HepG2 (cell line): Measurements from ENCODE around the gene KTI12. TPM values are rescaled to one million over a fixed set of nuclear protein-coding genes. Genes with fewer than 3 reads are reported as not detected.
A peak's percentile ranks its signal among the peaks of the same experiment; 100 is the strongest.

Experiments
- BATF2 ChIP-seq: sonication (generic); formaldehyde crosslinking; IDR thresholded peaks from 2 replicates; pipeline ENCODE4 v1.8.0; 2022; ENCODE audit warnings: mild to moderate bottlenecking, missing genetic modification reagents, moderate library complexity
- FOXA3 ChIP-seq: IDR thresholded peaks from 2 replicates; pipeline ENCODE4 v1.6.1; 2016; ENCODE audit warnings: missing genetic modification reagents, missing compliant biosample characterization
- FUBP1 ChIP-seq: sonication (generic); formaldehyde crosslinking; IDR thresholded peaks from 2 replicates; pipeline ENCODE4 v1.5.1; 2020; ENCODE audit warnings: missing genetic modification reagents, mild to moderate bottlenecking, borderline replicate concordance
- KLF11 ChIP-seq: IDR thresholded peaks from 2 replicates; pipeline ENCODE4 v1.6.1; 2016; ENCODE audit warnings: missing compliant biosample characterization
- MAFF ChIP-seq: IDR thresholded peaks from 2 replicates; pipeline ENCODE4 v1.6.1; 2011; ENCODE audit warnings: low read depth, low read length, improper control_type of control experiment
- MAZ ChIP-seq, 2 experiments: sonication (generic) in 1 of 2; formaldehyde crosslinking in 1 of 2; IDR thresholded peaks; 2 replicates each; pipeline versions ENCODE4 v1.5.0 to v1.6.1; 2012 to 2020; ENCODE audit warnings: low read depth in 2 of 2, mild to moderate bottlenecking in 2 of 2, borderline replicate concordance in 1 of 2, improper control_type of control experiment in 1 of 2, low read length in 1 of 2, missing genetic modification reagents in 1 of 2, moderate library complexity in 1 of 2
- NKX3-1 ChIP-seq: sonication (generic); formaldehyde crosslinking; IDR thresholded peaks from 2 replicates; pipeline ENCODE4 v1.5.0; 2020; ENCODE audit warnings: missing genetic modification reagents
- RBAK ChIP-seq: sonication (generic); formaldehyde crosslinking; IDR thresholded peaks from 2 replicates; pipeline ENCODE4 v1.5.1; 2020; ENCODE audit warnings: mild to moderate bottlenecking, missing genetic modification reagents
- RXRB ChIP-seq: IDR thresholded peaks from 2 replicates; pipeline ENCODE4 v1.6.1; 2016; ENCODE audit warnings: borderline replicate concordance, missing genetic modification reagents, missing compliant biosample characterization
- SIN3A ChIP-seq: IDR thresholded peaks from 2 replicates; pipeline ENCODE4 v1.6.1; 2011; ENCODE audit warnings: low read depth, mild to moderate bottlenecking, control low read depth, low read length, borderline replicate concordance
- SIX4 ChIP-seq: sonication (generic); formaldehyde crosslinking; IDR thresholded peaks from 2 replicates; pipeline ENCODE4 v1.4.0; 2020; ENCODE audit warnings: missing genetic modification reagents
- TGIF2 ChIP-seq: IDR thresholded peaks from 2 replicates; pipeline ENCODE4 v1.6.1; 2016; ENCODE audit warnings: control low read depth, missing compliant biosample characterization
- YEATS4 ChIP-seq: sonication (generic); formaldehyde crosslinking; IDR thresholded peaks from 2 replicates; pipeline ENCODE4 v1.4.0; 2020; ENCODE audit warnings: missing genetic modification reagents, borderline replicate concordance
- ZBTB21 ChIP-seq: sonication (generic); formaldehyde crosslinking; IDR thresholded peaks from 2 replicates; pipeline ENCODE4 v1.4.0; 2020; ENCODE audit warnings: missing genetic modification reagents
- ZC3H13 ChIP-seq: sonication (generic); formaldehyde crosslinking; IDR thresholded peaks from 2 replicates; pipeline ENCODE4 v1.8.1; 2023; ENCODE audit warnings: mild to moderate bottlenecking, missing genetic modification reagents, moderate library complexity
- ZNF263 ChIP-seq: sonication (generic); formaldehyde crosslinking; IDR thresholded peaks from 2 replicates; pipeline ENCODE4 v1.4.0; 2020; ENCODE audit warnings: missing genetic modification reagents
- ZNF547 ChIP-seq: sonication (generic); formaldehyde crosslinking; IDR thresholded peaks from 2 replicates; pipeline ENCODE4 v1.5.1; 2020; ENCODE audit warnings: mild to moderate bottlenecking, missing genetic modification reagents
- ZNF7 ChIP-seq: IDR thresholded peaks from 2 replicates; pipeline ENCODE4 v1.6.1; 2016; ENCODE audit warnings: missing biosample characterization, missing genetic modification reagents
- ZNF703 ChIP-seq: sonication (generic); formaldehyde crosslinking; IDR thresholded peaks from 2 replicates; pipeline ENCODE4 v1.5.1; 2020; ENCODE audit warnings: missing genetic modification reagents, mild to moderate bottlenecking, moderate library complexity, borderline replicate concordance
- ZNF704 ChIP-seq: sonication (generic); formaldehyde crosslinking; IDR thresholded peaks from 2 replicates; pipeline ENCODE4 v1.8.1; 2023; ENCODE audit warnings: mild to moderate bottlenecking, inconsistent platforms, moderate library complexity, missing genetic modification reagents, borderline replicate concordance
- ZSCAN9 ChIP-seq: IDR thresholded peaks from 2 replicates; pipeline ENCODE4 v1.6.1; 2016; ENCODE audit warnings: borderline replicate concordance
- polyA plus RNA-seq, 8 experiments: library from polyadenylated mRNA; depleted of rRNA in 3 of 8; stranded (reverse) in 7 of 8; unstranded in 1 of 8; fragments of >200 nt; fragmentation: Illumina TruSeq in 4 of 8; extraction: Trizol in 4 of 8; gene quantifications; 2 replicates each; pipeline versions ENCODE4 v1.2.1 to v1.2.3, GENCODE V29; 2011 to 2016; ENCODE audit warnings: low read depth in 4 of 8, missing spikeins in 1 of 8, mixed read lengths in 1 of 8; ENCODE audit not compliant: insufficient read depth in 1 of 8
- total RNA-seq, 5 experiments: library from RNA; depleted of rRNA; stranded (reverse); fragments of >200 nt; fragmentation: Illumina TruSeq; extraction: Trizol; gene quantifications; 2 replicates each; pipeline ENCODE4 v1.2.3, GENCODE V29; 2016; ENCODE audit warnings: low read depth in 1 of 5
- TF ChIP-seq, protein P1 (sequence below): sonication (generic); formaldehyde crosslinking; IDR thresholded peaks from 2 replicates; pipeline ENCODE4 v1.4.0; 2020; ENCODE audit warnings: mild to moderate bottlenecking, missing genetic modification reagents
- TF ChIP-seq, protein P2 (sequence below): IDR thresholded peaks from 2 replicates; pipeline ENCODE4 v1.6.1; 2016; ENCODE audit warnings: missing genetic modification reagents, missing compliant biosample characterization
- TF ChIP-seq, protein P3 (sequence below): sonication (generic); formaldehyde crosslinking; IDR thresholded peaks from 2 replicates; pipeline ENCODE4; 2020; ENCODE audit warnings: missing genetic modification reagents, mild to moderate bottlenecking, borderline replicate concordance

KTI12 gene
- total and polyA plus RNA-seq, 2 of the 13 experiments (the other 11 are each of a cell fraction or from before 2014, with no cell fraction given): 7.4 to 10.2 TPM

DNA sequence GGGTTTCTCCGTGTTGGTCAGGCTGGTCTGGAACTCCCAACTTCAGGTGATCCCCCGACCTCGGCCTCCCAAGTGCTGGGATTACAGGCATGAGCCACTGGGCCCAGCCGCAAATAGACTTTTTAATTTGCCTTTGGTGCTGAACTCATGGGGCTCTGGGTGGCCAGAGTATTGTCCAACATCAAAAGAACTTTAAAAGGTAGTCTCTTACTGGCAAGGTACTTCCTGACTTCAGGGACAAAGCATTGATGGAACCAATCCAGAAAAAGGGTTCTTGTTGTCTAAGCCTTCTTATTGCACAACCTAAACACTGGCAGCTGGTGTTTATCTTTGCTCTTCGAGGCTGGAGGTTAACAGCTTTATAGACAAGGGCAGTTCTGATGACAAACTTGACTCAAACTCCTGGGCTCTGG lies 3.8 kb upstream of the KTI12 start (continued):
- TF ChIP-seq, protein P1, sequence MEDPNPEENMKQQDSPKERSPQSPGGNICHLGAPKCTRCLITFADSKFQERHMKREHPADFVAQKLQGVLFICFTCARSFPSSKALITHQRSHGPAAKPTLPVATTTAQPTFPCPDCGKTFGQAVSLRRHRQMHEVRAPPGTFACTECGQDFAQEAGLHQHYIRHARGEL (CRISPR knock-in tag): no peak
- TF ChIP-seq FOXA3 (CRISPR knock-in tag) (peak; percentile 99), SIX4 (CRISPR knock-in tag) (no peak; the same call in 1 of the 2 replicates), MAFF (no peak), ZNF263 (CRISPR knock-in tag) (no peak), BATF2 (CRISPR knock-in tag) (no peak), ZNF703 (no peak; the same call in 1 of the 2 replicates), RBAK (no peak), NKX3-1 (peak; percentile 76; the same call in 1 of the 2 replicates), ZC3H13 (CRISPR knock-in tag) (no peak), YEATS4 (CRISPR knock-in tag) (peak; percentile 65; the same call in 1 of the 2 replicates), SIN3A (peak; percentile 61), KLF11 (0 out of 2 replicates have a peak, but pooled peaks have one; percentile 80), TGIF2 (peak; percentile 79), MAZ (IDR thresholded peaks at IDR 0.05; ENCODE audit: borderline replicate concordance, low read depth, low read length) (no peak), MAZ (CRISPR knock-in tag; IDR thresholded peaks at IDR 0.05; ENCODE audit: low read depth) (peak; percentile 50), ZNF547 (CRISPR knock-in tag) (no peak), ZBTB21 (CRISPR knock-in tag) (0 out of 2 replicates have a peak, but pooled peaks have one; percentile 29), RXRB (peak; percentile 96), FUBP1 (CRISPR knock-in tag) (no peak), ZSCAN9 (CRISPR knock-in tag) (peak; percentile 87), ZNF7 (CRISPR knock-in tag) (0 out of 2 replicates have a peak, but pooled peaks have one; percentile 10), ZNF704 (CRISPR knock-in tag) (no peak)
- TF ChIP-seq, protein P2, sequence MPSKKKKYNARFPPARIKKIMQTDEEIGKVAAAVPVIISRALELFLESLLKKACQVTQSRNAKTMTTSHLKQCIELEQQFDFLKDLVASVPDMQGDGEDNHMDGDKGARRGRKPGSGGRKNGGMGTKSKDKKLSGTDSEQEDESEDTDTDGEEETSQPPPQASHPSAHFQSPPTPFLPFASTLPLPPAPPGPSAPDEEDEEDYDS: no peak
- TF ChIP-seq, protein P3, sequence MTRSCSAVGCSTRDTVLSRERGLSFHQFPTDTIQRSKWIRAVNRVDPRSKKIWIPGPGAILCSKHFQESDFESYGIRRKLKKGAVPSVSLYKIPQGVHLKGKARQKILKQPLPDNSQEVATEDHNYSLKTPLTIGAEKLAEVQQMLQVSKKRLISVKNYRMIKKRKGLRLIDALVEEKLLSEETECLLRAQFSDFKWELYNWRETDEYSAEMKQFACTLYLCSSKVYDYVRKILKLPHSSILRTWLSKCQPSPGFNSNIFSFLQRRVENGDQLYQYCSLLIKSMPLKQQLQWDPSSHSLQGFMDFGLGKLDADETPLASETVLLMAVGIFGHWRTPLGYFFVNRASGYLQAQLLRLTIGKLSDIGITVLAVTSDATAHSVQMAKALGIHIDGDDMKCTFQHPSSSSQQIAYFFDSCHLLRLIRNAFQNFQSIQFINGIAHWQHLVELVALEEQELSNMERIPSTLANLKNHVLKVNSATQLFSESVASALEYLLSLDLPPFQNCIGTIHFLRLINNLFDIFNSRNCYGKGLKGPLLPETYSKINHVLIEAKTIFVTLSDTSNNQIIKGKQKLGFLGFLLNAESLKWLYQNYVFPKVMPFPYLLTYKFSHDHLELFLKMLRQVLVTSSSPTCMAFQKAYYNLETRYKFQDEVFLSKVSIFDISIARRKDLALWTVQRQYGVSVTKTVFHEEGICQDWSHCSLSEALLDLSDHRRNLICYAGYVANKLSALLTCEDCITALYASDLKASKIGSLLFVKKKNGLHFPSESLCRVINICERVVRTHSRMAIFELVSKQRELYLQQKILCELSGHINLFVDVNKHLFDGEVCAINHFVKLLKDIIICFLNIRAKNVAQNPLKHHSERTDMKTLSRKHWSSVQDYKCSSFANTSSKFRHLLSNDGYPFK (CRISPR knock-in tag): no peak
